HG03045 (cell line): ENCODE data around the gene CCNA2.

ENCODE experiments used
- ATAC-seq: cut with Tn5 transposase; IDR thresholded peaks from one replicate; pipeline ENCODE4 v1.9.1; 2021; ENCODE audit warnings: mild to moderate bottlenecking, moderate library complexity; ENCODE audit not compliant: unreplicated experiment

Gene CCNA2

DNA sequence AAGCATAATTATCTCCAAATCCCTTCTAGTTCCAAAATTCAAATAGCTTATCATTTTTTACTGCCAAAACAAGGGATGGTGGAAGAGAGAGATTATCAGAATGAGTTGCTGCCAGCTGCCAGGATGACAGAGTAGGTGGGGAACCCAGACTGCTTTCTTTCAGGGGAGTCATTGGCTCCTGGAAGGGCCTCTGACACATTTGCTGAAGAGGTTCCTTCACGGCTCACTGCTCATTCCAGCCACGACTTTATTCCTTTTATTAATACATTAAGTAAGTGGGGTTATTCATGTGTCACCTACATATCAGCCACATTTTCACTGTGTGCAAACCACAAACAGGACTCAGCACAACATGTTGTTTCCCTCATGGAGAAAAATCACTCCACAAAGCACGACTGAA is 46.1 kb downstream of the CCNA2 start:
- peak; percentile 72 for ATAC-seq

DNA sequence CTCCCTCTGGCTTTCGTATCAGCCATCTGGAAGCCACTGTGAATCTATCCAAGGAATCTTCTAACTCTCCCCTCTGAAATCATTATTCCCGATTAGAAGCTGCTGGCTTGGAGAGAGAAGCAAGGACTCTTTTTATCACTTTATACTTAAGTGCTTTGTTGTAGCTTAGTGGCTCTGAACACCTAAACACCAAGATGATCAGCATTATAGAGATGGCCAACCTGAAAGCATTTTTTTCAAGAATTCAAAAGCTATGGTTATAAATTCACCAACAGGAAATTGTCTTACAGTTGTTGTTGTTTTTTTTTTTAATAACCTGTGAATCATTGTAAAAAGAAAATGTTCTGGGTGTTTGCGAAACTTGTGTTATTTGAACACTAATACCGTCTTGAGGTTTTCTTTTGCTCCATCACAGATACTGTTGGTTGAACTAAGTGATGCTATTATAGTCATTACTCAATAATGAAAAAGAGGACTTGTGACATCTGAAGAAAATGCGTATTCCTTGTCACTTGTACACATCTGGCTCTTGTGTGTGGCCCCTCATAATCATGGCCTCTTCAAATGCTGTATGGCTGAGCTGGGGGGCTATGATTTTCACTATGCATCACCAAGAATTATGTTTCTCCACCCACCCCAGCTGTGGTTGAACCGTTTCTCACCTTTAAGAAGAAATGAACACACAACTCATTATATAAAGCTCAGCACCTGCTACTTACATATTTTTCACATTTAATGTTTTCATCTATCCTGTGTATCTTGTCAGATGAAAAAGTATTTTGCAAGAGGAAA is 46.9 kb downstream of the CCNA2 start:
- ATAC-seq: no peak

DNA sequence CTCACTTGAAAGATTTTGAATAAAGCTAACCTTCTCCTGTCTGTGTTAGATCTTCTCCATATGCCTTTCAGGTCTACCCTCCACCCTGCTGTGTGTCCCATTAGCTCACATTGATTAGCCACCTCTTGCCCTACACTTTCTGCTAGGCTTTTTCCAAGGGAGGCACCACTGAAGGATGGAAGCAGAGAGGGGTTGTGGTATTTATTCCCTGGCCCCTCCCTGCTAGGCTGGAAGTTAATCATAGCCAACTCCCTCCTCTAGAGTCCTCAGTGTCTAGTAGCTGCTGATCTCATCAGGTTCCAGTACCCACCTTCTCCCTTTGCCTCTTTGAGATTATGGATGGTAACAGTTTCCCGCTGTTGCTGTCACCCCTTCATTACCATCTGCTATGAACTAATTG is 49.8 kb downstream of the CCNA2 start:
- ATAC-seq: no peak

DNA sequence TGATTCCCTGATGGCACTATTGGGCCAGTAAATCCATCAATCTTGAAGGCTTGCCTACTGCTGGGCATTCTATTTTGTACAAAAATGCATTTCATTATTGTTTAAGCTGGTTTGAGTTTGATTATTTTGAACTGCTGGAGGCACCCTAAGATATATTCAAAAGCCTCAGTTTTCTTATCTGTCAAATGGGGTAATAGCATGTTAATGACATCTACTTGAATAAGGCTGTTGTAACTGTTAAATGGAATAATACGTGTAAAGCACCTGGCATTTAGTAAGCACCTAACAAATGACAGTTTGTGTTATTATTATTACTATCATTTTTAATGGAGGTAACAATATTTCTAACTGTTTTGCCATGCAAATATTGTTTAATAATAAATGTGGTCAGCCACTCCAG is 51.8 kb downstream of the CCNA2 start:
- no peak for ATAC-seq

DNA sequence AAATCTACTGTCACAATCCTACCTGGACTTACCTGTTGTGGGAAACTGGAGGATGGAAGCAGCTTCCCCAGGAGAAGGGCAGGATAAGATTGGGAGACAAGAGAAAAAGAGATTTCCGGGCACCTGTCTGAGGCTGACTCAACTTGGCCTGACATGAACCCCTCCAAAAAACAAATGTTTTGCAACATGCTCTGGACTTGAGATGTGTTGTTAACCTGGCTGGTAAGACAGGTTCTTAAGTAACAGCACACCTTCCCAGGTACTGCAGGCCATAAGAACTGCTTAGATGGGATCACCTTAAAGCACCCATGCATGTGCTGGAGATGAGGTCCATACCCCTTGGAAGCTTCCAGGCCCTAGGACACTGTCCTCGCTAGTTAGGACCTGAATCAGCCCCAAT is 54.3 kb downstream of the CCNA2 start:
- no peak for ATAC-seq

DNA sequence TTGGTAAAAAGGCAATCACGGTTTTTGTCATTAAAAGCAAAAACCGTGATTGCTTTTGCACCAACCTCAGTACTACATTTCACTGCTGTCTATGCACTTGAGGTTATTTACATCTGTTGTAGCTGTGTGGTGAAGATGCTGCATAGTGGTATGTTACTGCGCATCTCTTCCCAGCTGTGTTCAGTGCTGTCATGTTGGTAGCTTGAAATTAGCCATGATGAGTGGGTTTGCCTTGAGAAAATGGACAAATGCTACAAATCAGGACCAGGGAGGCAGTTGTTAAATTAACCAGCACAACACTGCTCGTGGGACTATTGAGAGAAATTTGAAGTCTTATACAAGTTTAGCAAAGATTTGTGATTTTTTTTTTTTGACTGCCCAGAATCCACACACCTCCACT is 56.5 kb downstream of the CCNA2 start:
- ATAC-seq: no peak
